Gastroesophageal sphincter (tissue), 3 donors: ENCODE measurements around the gene CSNK1G1.

Experiments
- CTCF ChIP-seq, 4 experiments: fragments of 200-600 bp in 2 of 4; fragments of 450-650 bp in 2 of 4; sonication (generic) in 1 of 4; IDR thresholded peaks; one replicate each; pipeline ENCODE4 v1.5.1; 2017 to 2019; ENCODE audit warnings: antibody characterized with exemption in 4 of 4, mild to moderate bottlenecking in 2 of 4, moderate library complexity in 2 of 4
- EP300 ChIP-seq: sonication (generic); formaldehyde crosslinking; IDR thresholded peaks from one replicate; pipeline ENCODE4 v1.6.1; 2017; ENCODE audit warnings: antibody characterized with exemption, mild to moderate bottlenecking
- POLR2A ChIP-seq, 2 donors: fragments of 450-650 bp; IDR thresholded peaks; one replicate each; pipeline ENCODE4 v1.6.1; 2017; ENCODE audit warnings: antibody characterized with exemption in 2 of 2, mild to moderate bottlenecking in 2 of 2, moderate library complexity in 1 of 2
- POLR2AphosphoS5 ChIP-seq: sonication (generic); formaldehyde crosslinking; IDR thresholded peaks from one replicate; pipeline ENCODE4 v1.6.1; 2017; ENCODE audit warnings: antibody characterized with exemption

GRCh38 chr15:64149893-64150578 lies 205.9 kb downstream of the CSNK1G1 start:
- no peak for TF ChIP-seq POLR2A (IDR thresholded peaks at IDR 0.05)
- TF ChIP-seq CTCF (IDR thresholded peaks at IDR 0.05): no peak
- no peak for TF ChIP-seq POLR2AphosphoS5
- no peak for TF ChIP-seq EP300
